Measurements from ENCODE around the gene CADPS. TPM values are rescaled to one million over a fixed set of nuclear protein-coding genes. Genes with fewer than 3 reads are reported as not detected.

The CADPS gene
- polyA plus RNA-seq, 1 donor (not counting 4 experiments of a cell fraction or from before 2014, with no cell fraction given): not detected

GRCh38 chr3:62421207-62421606 lies 454.0 kb downstream of the CADPS start:
- Histone ChIP-seq H3K4me3 (ENCODE audit: control insufficient read depth in 2 of 3, extremely low read depth in 1 of 3, insufficient read depth in 2 of 3, low read depth in 1 of 3, low read length in 3 of 3) (no peak overlapping the region), H3K27ac (ENCODE audit: control insufficient read depth, insufficient read depth, low read length) (no peak overlapping the region), H3K9ac (ENCODE audit: control insufficient read depth, extremely low read depth, insufficient read depth, low read length) (no peak overlapping the region), H3K36me3 (ENCODE audit: control insufficient read depth in 2 of 2, extremely low read depth in 1 of 2, insufficient read depth in 2 of 2, low read length in 2 of 2) (no peaks in the 10 kb centered on the region), H3K9me3 (ENCODE audit: control insufficient read depth, low read depth, low read length) (no peaks in the 10 kb centered on the region), H3K27me3 (ENCODE audit: control insufficient read depth, extremely low read depth, insufficient read depth, low read length) (peaks cover 3% of the 10 kb centered on the region), H3K9me1 (ENCODE audit: control insufficient read depth, extremely low read depth, insufficient read depth, low read length) (no peaks in the 10 kb centered on the region), H2AFZ (ENCODE audit: control insufficient read depth, low read length) (no peak overlapping the region), H4K20me1 (ENCODE audit: control insufficient read depth, extremely low read depth, insufficient read depth, low read length) (no peaks in the 10 kb centered on the region), H3K79me2 (ENCODE audit: control insufficient read depth, insufficient read depth, low read length) (no peaks in the 10 kb centered on the region), H3K4me1 (ENCODE audit: control insufficient read depth, extremely low read depth, insufficient read depth, low read length) (peaks cover 5% of the 10 kb centered on the region), H3K4me2 (ENCODE audit: control insufficient read depth, extremely low read depth, insufficient read depth, low read depth, low read length) (no peak overlapping the region)
- DNase-seq (ENCODE audit: low read depth, low spot score) (no peak), FAIRE-seq (no peak)
- TF ChIP-seq, protein P1, sequence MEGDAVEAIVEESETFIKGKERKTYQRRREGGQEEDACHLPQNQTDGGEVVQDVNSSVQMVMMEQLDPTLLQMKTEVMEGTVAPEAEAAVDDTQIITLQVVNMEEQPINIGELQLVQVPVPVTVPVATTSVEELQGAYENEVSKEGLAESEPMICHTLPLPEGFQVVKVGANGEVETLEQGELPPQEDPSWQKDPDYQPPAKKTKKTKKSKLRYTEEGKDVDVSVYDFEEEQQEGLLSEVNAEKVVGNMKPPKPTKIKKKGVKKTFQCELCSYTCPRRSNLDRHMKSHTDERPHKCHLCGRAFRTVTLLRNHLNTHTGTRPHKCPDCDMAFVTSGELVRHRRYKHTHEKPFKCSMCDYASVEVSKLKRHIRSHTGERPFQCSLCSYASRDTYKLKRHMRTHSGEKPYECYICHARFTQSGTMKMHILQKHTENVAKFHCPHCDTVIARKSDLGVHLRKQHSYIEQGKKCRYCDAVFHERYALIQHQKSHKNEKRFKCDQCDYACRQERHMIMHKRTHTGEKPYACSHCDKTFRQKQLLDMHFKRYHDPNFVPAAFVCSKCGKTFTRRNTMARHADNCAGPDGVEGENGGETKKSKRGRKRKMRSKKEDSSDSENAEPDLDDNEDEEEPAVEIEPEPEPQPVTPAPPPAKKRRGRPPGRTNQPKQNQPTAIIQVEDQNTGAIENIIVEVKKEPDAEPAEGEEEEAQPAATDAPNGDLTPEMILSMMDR (optimal IDR thresholded peaks at IDR 0.05 in 1 of 3, IDR thresholded peaks at IDR 0.05 in 1 of 3, conservative IDR thresholded peaks at IDR 0.05 in 1 of 3; ENCODE audit: extremely low read depth in 1 of 3, insufficient read depth in 2 of 3, low read length in 3 of 3): no peak
- no peak for TF ChIP-seq EZH2 (IDR thresholded peaks at IDR 0.05; ENCODE audit: low read length)
- dilution Hi-C loops (cut with MboI; ENCODE audit: extremely low pct_ligation_motif_present, low sequenced_read_pairs): no loop called here

GRCh38 chr3:62416144-62416543 lies 459.1 kb downstream of the CADPS start:
- Histone ChIP-seq H3K27me3 (ENCODE audit: control insufficient read depth, extremely low read depth, insufficient read depth, low read length) (peaks cover 14% of the 10 kb centered on the region), H3K4me2 (ENCODE audit: control insufficient read depth, extremely low read depth, insufficient read depth, low read depth, low read length) (no peak overlapping the region), H4K20me1 (ENCODE audit: control insufficient read depth, extremely low read depth, insufficient read depth, low read length) (no peaks in the 10 kb centered on the region), H2AFZ (ENCODE audit: control insufficient read depth, low read length) (no peak overlapping the region), H3K9me1 (ENCODE audit: control insufficient read depth, extremely low read depth, insufficient read depth, low read length) (no peaks in the 10 kb centered on the region), H3K9ac (ENCODE audit: control insufficient read depth, extremely low read depth, insufficient read depth, low read length) (no peak overlapping the region), H3K4me1 (ENCODE audit: control insufficient read depth, extremely low read depth, insufficient read depth, low read length) (no peaks in the 10 kb centered on the region), H3K9me3 (ENCODE audit: control insufficient read depth, low read depth, low read length) (no peaks in the 10 kb centered on the region), H3K4me3 (ENCODE audit: control insufficient read depth in 2 of 3, extremely low read depth in 1 of 3, insufficient read depth in 2 of 3, low read depth in 1 of 3, low read length in 3 of 3) (no peak overlapping the region), H3K27ac (ENCODE audit: control insufficient read depth, insufficient read depth, low read length) (no peak overlapping the region), H3K79me2 (ENCODE audit: control insufficient read depth, insufficient read depth, low read length) (no peaks in the 10 kb centered on the region), H3K36me3 (ENCODE audit: control insufficient read depth in 2 of 2, extremely low read depth in 1 of 2, insufficient read depth in 2 of 2, low read length in 2 of 2) (no peaks in the 10 kb centered on the region)
- FAIRE-seq: no peak
- no peak for DNase-seq (ENCODE audit: low read depth, low spot score)
- dilution Hi-C loops (cut with MboI; ENCODE audit: extremely low pct_ligation_motif_present, low sequenced_read_pairs): no loop called here
- TF ChIP-seq EZH2 (IDR thresholded peaks at IDR 0.05; ENCODE audit: low read length): no peak
- TF ChIP-seq, protein P1 (optimal IDR thresholded peaks at IDR 0.05 in 1 of 3, IDR thresholded peaks at IDR 0.05 in 1 of 3, conservative IDR thresholded peaks at IDR 0.05 in 1 of 3; ENCODE audit: extremely low read depth in 1 of 3, insufficient read depth in 2 of 3, low read length in 3 of 3): no peak
